CD4-positive, alpha-beta T cell treated with Interleukin-1 beta for 1 hour (primary cell): ENCODE measurements around the gene PPIF.

Experiments
- DNase-seq, 2 donors: peaks; one replicate each; pipeline ENCODE4 v3.0.0-alpha.2; 2020 to 2022

PPIF gene

DNA sequence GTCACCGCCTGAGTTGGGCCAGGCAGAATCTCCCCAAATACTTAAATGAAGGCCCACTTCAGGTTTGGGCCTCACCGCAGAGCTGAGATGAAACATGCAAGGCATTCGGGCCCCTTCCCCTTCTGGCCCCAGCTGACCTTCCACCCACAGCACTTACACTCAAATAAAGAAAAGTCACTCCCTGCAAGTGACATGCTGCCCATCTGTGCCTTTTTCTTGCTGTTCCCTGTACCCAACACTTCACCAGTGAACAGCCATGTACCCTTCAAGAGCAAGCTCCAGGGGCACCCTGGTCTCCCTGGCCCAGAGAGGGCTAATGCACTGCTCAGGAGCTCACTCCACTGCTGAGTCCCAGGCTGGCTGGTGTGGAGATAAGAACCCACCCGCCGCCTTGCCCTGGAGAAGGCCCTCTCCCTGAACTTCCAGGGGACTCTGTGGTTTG is 57.4 kb downstream of the PPIF start:
- DNase-seq: no peak
